ENCODE results near the gene AP5Z1. TPM values are rescaled to one million over a fixed set of nuclear protein-coding genes. Genes with fewer than 3 reads are reported as not detected.

AP5Z1 gene
- total RNA-seq, 1 experiment from 2014 or later = 14.0 TPM

DNA sequence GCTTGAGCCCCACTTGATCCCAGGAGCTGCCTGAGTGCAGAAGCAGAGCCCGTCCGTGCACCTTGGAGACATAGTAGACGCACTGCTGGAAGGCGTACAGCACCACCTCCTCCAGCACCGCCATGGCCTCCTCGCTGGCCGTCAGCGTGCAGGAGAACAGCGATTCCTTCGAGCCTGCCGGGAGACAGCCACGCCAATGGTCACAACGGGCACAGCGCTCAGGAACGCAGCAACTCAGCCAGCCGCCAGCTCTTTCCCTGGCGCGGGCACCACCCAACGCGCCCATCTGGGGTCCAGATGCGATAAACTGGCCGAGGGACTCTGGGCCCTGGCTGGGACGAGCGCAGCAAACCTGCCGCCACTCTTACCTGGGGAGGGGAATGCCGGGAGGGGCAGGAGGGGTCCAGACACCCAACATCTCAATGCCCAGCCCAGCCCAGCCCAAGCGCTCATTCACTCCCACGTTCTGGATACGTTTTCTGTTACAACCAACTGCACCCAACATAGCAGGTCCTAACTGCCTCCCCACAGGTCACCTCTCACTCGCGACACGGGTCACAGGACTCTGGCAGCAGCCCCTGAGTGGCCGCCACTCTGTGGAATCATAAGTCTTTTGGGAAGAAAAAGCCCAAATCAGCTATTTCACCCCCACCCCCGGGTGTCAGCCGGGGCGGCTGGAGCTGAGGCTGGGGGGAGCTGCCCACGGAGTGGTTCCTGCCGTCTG lies 41.9 kb downstream of the AP5Z1 start:
- no peak for DNase-seq (ENCODE audit: extremely low read depth, low read depth)

- no peak for DNase-seq (ENCODE audit: extremely low read depth, low read depth)
These were observed 42.8 kb downstream of the AP5Z1 start for GRCh38 chr7:4818000-4818794.

DNA sequence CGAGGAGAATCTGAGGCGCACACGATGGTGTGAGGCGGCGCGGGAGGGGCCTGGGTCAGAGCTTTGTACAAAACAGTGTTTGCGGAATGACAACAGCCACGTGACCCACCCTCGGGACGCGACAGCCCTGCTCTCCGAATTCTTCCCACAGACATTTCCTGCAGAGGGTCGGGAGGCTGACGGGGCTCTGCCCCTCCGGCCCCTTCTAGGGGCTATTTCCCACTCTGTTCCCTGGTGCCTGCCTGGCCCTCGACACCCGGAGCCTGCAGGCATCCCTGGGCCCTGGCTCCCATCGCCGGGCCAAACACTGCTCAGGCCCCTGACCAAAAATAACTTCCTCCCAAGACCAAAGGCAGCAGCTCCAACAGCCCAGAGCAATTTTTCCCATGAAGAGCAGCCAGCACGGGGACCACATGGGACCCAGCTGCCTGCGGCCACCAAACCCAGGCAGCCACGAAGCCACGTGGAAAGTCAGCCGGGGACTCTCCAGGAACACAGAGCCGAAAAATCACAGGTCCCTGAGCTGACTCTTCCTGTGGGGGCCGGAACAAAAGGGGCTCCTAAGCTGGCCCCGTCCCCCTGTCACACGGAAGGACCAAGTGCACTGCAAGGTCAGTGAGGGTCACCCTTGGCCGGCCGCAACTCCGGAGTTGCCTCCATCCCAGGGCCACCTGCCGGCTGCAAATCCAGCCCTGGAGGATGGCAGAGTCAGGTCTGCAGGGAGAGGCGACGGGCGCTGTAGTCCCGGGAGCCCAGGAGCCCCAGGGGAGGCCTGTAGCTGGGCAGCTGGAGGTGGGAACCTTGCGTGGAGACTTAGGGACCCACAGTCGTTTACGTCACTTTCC lies 44.4 kb downstream of the AP5Z1 start:
- no peak for DNase-seq (ENCODE audit: extremely low read depth, low read depth)

- no peak for DNase-seq (ENCODE audit: extremely low read depth, low read depth)
These were observed 45.1 kb downstream of the AP5Z1 start for GRCh38 chr7:4820405-4820966.

- DNase-seq (ENCODE audit: extremely low read depth, low read depth) = no peak
These were observed 45.6 kb downstream of the AP5Z1 start for GRCh38 chr7:4820967-4821471.

DNA sequence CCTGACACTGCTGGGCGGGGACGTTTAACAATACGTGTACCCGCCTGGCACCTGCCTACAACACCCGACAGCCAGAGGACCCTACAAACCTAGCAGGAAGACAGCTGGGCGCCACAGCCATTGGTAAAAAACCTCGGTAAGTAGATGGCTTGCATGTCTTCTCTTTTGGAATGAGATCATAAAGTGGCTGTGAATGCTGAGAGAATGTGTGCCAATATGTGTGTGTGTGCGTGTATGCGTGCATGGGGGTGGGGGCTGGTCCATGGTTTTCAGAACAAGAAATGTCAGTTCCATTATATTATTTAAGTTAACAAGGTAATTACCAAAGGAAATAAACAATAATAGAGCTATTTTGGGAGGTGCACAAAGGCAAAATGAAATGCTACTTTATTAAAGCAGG lies 47.3 kb downstream of the AP5Z1 start:
- DNase-seq (ENCODE audit: extremely low read depth, low read depth) = no peak

DNA sequence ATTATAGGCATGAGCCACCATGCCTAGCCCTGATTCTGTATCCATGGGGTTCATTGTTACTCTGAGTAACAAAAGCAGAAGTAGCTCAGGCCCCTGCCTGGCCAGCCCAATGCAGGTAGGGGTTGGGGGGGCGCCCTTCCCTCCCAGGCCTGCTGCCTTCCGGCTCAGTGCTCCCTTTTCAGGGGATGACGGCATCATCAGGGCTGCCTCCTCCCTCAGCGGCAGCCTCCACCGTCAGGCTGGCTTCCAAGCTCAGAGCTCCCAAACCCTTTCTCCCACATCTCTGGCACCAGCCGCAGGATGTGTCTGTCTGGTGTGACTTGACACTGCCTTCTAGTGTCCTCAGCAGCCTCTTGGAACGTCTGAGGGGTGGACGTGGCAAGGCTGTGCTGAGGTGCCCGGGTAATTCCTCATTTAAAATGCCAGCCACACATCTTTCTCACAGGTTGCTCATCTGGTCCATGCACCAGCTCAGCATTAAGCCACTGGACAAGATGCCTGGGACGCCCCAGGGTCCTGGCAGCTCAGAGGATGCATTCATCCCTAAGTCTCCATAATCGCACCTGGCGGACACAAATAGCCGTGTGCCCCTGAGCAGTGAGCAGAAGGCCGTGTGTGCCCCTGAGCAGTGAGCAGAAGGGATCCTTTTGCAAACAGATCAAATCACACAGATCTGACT lies 48.2 kb downstream of the AP5Z1 start:
- DNase-seq (ENCODE audit: extremely low read depth, low read depth) = no peak

DNA sequence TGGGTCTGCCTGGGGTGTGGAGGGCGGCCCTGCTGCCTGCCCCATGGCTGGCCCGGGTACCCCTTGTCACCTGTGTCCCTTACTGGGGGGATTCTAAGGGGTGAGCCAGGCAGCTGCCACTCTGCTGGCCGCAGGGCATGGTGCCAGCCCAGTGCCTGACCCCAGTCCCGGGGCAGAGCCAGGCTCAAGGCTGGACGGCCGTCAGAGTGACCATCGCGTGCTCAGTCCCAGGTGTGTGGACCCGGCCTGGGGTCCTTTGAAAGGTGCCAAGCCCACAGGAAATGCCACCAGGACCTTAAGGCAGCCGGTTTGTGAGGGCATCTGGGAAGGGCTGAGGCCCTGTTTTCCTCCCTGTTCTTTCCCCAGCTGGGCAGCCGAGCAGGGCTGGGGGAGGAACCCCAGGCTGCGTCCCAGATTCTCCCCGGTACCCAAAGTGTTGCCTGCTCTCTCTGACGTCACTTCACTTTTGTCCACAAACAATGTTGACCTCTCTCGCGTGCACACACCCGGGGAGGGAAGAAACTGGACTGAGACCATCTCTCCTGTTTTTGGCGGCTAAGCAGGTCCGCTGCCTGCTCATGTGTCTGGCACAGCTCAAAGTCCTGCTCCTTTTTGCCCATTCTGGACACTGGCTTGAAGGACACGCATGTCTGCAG lies 48.8 kb downstream of the AP5Z1 start:
- DNase-seq (ENCODE audit: extremely low read depth, low read depth) = no peak

DNA sequence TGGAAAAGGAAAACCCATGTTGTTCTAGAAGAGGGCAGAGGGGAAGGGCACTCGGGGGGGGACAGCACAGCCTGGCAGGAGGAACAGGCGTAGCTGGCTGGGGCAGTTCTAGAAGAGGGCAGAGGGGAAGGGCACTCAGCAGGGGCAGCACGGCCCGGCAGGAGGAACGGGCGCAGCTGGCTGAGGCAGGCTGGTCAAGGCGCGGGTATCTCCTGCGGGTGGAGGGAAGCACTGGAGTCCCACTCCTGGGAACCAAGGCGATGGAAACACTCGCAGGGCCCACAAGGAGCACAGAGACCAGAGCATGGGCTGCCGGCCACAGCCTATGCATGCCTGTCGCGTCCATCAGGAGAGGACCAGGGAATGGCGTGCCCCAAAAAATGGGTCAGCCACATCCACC lies 49.7 kb downstream of the AP5Z1 start:
- no peak for DNase-seq (ENCODE audit: extremely low read depth, low read depth)

- no peak for DNase-seq (ENCODE audit: extremely low read depth, low read depth)
These were observed 53.4 kb downstream of the AP5Z1 start for GRCh38 chr7:4828720-4829383.

DNA sequence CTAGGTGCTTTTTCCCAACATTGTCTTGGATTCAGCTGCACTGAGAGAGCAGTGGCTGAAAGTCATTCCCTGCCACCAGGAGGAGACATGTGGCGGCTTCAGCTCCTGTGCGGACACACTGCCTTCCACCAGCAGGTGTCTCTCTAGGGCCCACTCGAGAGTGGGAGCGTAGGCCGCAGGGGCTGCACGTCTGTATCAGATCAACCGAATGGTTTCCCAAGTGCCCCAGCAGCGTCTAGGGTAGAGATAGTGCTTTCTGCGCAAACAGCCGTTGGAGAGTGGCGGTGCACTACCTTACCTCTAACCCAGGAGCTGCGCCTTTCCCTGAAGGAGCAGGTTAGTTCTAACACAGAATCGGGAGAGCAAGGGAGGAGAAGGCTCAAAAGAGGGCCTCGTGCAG lies 54.8 kb downstream of the AP5Z1 start:
- DNase-seq (ENCODE audit: extremely low read depth, low read depth) = peak; percentile 42

DNA sequence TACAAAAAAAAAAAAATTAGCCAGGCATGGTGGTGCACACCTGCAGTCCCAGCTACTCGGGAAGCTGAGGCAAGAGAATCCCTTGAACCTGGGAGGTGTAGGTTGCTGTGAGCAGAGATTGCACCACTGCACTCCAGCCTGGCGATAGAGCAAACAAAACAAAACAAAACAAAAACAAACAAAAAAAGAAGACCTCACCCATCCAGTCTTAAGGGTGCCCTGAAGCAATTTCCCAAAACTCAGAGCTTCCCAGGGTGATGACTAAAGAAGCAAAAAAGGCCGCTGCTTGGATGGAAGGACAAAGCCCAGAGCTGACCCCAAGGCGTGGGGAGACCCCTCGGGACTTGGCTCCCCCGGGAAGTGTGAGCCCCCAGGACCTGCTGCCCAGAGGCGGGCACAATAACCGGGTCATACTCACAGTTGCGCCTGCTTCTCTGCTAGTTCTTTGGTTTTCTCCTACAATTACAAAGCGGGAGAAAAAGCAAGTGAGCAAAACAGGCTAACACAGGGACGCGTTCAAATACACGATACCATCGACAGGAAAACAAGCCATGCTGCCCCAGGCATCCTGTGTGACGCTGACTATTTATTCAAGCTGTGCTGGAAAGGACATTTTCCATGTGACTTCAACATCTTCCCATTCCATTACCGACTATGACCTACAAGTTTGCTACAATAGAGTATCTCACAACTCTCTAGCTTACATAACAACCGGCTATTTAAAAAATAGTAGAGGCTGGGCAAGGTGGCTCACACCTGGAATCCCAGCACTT lies 56.5 kb downstream of the AP5Z1 start:
- no peak for DNase-seq (ENCODE audit: extremely low read depth, low read depth)

GRCh38 chr7:4832711-4833110 lies 57.3 kb downstream of the AP5Z1 start:
- DNase-seq (ENCODE audit: extremely low read depth, low read depth) = no peak

DNA sequence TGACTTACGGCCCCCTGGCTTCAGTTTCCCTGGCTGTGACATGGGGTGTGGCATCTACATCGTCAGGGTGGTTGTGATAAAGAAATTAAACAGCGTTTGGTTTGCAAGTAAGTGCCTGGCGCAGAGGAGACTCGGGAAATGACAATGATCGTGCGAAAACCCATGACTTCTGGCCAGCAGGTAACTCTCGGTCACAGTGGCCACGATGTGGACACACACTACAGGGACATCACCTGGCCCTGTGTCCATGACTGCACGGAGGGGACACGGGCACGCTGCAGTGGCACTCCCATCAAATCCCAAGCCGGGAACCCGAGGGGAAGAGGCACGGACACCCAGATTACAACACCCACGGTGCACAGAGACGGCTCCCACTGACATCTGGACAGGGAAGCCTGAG lies 57.8 kb downstream of the AP5Z1 start:
- DNase-seq (ENCODE audit: extremely low read depth, low read depth) = no peak

DNA sequence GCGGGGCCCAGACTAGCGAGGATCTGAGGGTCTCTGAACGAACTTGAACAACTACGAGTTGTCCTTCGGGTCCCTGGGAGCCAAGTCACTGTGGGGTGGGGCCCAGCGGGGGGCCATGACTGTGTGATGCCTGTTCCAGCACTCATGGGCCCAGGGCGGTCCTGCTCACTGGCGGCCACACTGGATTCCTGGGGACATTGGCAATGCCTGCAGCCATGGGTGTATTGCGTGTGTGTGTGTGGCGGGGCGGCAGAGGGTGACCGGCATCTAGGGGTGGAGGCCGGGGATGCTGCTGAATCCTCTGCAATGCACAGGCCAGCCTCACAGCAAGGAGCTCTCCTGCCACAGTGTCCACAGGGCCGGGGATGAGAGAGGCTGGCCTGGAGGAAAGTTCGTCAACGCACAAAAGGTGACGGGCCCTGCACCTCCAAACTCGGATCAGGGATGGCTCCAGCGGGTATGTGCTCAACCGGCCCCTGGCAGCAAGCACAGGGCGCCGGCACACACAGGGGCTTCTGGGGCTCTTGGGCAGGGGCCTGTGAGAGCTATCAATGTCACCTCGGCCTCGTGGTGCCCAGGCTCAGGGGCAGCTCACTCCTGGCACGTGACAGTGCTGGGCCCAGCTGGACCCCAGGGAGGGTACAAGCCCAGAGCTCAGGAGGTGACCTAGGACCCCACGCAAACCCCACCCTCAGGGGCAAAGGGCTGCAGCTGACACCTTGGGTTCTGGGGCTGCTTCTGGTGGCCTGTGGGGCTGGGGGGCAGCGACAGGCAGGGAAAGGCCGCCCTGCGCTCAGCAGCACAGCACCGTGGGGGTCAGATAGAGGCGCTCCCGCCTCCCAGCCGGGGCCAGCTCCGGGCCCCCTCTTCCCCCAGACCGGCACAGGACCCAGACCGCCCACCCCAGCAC lies 58.5 kb downstream of the AP5Z1 start:
- no peak for DNase-seq (ENCODE audit: extremely low read depth, low read depth)

DNA sequence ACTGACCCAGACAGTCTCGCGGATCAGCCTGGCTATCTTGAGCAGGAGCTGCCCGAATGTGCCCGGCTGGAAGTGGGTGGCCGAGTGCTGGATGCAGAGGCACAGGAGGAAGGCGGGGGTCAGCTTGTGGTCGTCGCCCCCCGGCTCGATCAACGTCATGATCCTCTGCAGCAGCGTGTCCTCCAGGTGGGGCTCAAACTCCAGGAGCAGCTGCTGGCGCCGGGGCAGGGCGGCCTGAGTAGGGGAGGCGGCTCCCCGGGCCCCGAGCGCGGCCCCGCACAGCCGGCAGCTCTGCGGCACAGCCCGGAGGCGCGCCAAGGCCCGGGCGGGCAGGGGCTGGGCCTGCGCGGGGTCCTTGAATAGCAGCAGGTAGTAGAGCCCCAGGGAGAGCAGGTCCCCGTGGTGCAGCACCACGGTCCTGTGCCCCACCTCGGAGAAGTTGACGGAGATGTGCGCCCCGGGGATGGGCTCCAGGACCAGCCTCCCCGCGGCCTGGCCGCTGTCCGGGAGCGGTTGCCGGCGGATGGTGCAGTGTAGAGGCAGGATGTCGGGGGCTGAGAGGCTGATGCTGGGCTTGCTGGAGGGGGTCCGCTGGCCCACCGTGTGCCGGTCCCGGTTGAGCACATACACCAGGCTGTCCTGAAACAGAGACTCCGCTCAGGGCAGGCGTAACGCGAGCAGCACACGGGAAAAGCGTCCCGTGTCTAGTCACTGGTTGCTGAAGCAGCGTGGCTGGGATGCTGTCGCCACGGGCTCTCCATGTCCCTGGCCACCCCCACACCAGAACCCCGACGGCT lies 59.4 kb downstream of the AP5Z1 start:
- DNase-seq (ENCODE audit: extremely low read depth, low read depth) = no peak

All from NCI-H460 (cell line).